CD14-positive monocyte (primary cell): ENCODE results near the gene AFG3L2. TPM values are rescaled to one million over a fixed set of nuclear protein-coding genes. Genes with fewer than 3 reads are reported as not detected.

Experiments used
- DNase-seq, 3 donors: peaks; one replicate each; pipeline ENCODE4 v3.0.0-alpha.2; 2011 to 2022
- H2AFZ ChIP-seq: 2 replicates; pipeline ENCODE4 v1.6.0; 2012; ENCODE audit warnings: mild to moderate bottlenecking, low read depth, low read length, inconsistent platforms; ENCODE audit not compliant: insufficient read depth, poor library complexity, severe bottlenecking
- H3K27ac ChIP-seq, 2 donors: 1 replicate in 1 of 2; 2 replicates in 1 of 2; pipeline ENCODE4 v1.5.1; 2012 to 2013; ENCODE audit warnings: low read length in 2 of 2, control low read depth in 1 of 2, inconsistent platforms in 1 of 2, low read depth in 1 of 2, mild to moderate bottlenecking in 1 of 2
- H3K27me3 ChIP-seq, 2 donors: one replicate each; pipeline versions ENCODE4 v1.6.0 to v1.6.1; 2011 to 2013; ENCODE audit warnings: low read length in 2 of 2; ENCODE audit not compliant: control insufficient read depth in 2 of 2, insufficient read depth in 2 of 2
- H3K36me3 ChIP-seq, 2 donors: replicated peaks in 1 of 2; 1 replicate in 1 of 2; 2 replicates in 1 of 2; pipeline versions ENCODE4 v1.5.1 to v1.6.1; 2012 to 2013; ENCODE audit warnings: low read length in 2 of 2, control low read depth in 1 of 2, inconsistent platforms in 1 of 2, mild to moderate bottlenecking in 1 of 2; ENCODE audit not compliant: insufficient read depth in 2 of 2, control insufficient read depth in 1 of 2
- H3K4me1 ChIP-seq, 2 donors: 1 replicate in 1 of 2; 2 replicates in 1 of 2; pipeline versions ENCODE4 v1.5.1 to v1.6.1; 2012 to 2013; ENCODE audit warnings: low read length in 2 of 2, control low read depth in 1 of 2, inconsistent platforms in 1 of 2, mild to moderate bottlenecking in 1 of 2, moderate library complexity in 1 of 2; ENCODE audit not compliant: insufficient read depth in 2 of 2, control insufficient read depth in 1 of 2
- H3K4me2 ChIP-seq: replicated peaks from 2 replicates; pipeline ENCODE3; 2012; ENCODE audit warnings: low read length, moderate library complexity, mild to moderate bottlenecking; ENCODE audit not compliant: poor library complexity, severe bottlenecking; ENCODE audit errors: extremely low read depth
- H3K4me3 ChIP-seq, 3 experiments: fragments of 200-600 bp in 1 of 3; sonication (generic) in 1 of 3; replicated peaks in 1 of 3; 1 replicate in 2 of 3; 2 replicates in 1 of 3; pipeline ENCODE4 v1.5.1; 2011 to 2013; ENCODE audit warnings: low read length in 3 of 3, mild to moderate bottlenecking in 3 of 3, control low read depth in 2 of 3, low read depth in 2 of 3, inconsistent platforms in 1 of 3, moderate library complexity in 1 of 3
- H3K79me2 ChIP-seq: 2 replicates; pipeline ENCODE4 v1.6.0; 2012; ENCODE audit warnings: mild to moderate bottlenecking, control low read depth, inconsistent platforms, low read length, moderate library complexity; ENCODE audit not compliant: insufficient read depth
- H3K9ac ChIP-seq: 2 replicates; pipeline ENCODE4 v1.6.0; 2017; ENCODE audit warnings: low read length, mild to moderate bottlenecking; ENCODE audit not compliant: insufficient read depth, poor library complexity, severe bottlenecking
- H3K9me3 ChIP-seq, 2 donors: replicated peaks in 1 of 2; 1 replicate in 1 of 2; 2 replicates in 1 of 2; pipeline versions ENCODE4 v1.5.1 to v1.6.1; 2012 to 2013; ENCODE audit warnings: low read length in 2 of 2, control low read depth in 1 of 2; ENCODE audit not compliant: control insufficient read depth in 1 of 2, insufficient read depth in 1 of 2
- H4K20me1 ChIP-seq: 2 replicates; pipeline ENCODE4 v1.6.0; 2012; ENCODE audit warnings: mild to moderate bottlenecking, low read length, control low read depth, moderate library complexity; ENCODE audit not compliant: insufficient read depth
- H3K27ac Mint-ChIP-seq, 7 donors: one replicate each; pipeline ENCODE4 v1.8.0; 2020; ENCODE audit warnings: mild to moderate bottlenecking in 7 of 7, mixed read lengths in 7 of 7, moderate library complexity in 6 of 7, inconsistent platforms in 2 of 7
- H3K27me3 Mint-ChIP-seq, 3 donors: one replicate each; pipeline ENCODE4 v1.8.0; 2021 to 2022; ENCODE audit warnings: low read depth in 3 of 3, mild to moderate bottlenecking in 3 of 3, mixed read lengths in 3 of 3, moderate library complexity in 3 of 3, inconsistent platforms in 1 of 3
- H3K36me3 Mint-ChIP-seq, 2 donors: one replicate each; pipeline ENCODE4 v1.8.0; 2020; ENCODE audit warnings: mixed read lengths in 2 of 2, inconsistent platforms in 1 of 2, mild to moderate bottlenecking in 1 of 2
- H3K4me1 Mint-ChIP-seq: one replicate; pipeline ENCODE4 v1.8.0; 2020; ENCODE audit warnings: mild to moderate bottlenecking, mixed read lengths
- H3K4me3 Mint-ChIP-seq, 2 donors: one replicate each; pipeline ENCODE4 v1.8.0; 2020; ENCODE audit warnings: mild to moderate bottlenecking in 2 of 2, mixed read lengths in 2 of 2, moderate library complexity in 1 of 2
- H3K9me3 Mint-ChIP-seq, 7 donors: one replicate each; pipeline ENCODE4 v1.8.0; 2020 to 2022; ENCODE audit warnings: mixed read lengths in 7 of 7, mild to moderate bottlenecking in 6 of 7, moderate library complexity in 6 of 7, inconsistent platforms in 2 of 7
- WGBS: methylation state at CpG from one replicate; pipeline ENCODE4 v1.1.5; 2013; ENCODE audit warnings: missing lambda C conversion rate; ENCODE audit not compliant: insufficient coverage; 5-methylcytosine and 5-hydroxymethylcytosine counted together
- intact Hi-C, 2 donors: fragments of 100-400 bp; cut with micrococcal nuclease; formaldehyde crosslinking; loops; one replicate each; pipeline versions ENCODE4 v1.15.0 to v1.15.1; 2023
- polyA plus RNA-seq, 3 donors: library from polyadenylated mRNA; depleted of rRNA in 1 of 3; unstranded in 2 of 3; stranded (reverse) in 1 of 3; fragments of 300-500 nt in 2 of 3; fragments of >200 nt in 1 of 3; fragmentation: Illumina TruSeq in 2 of 3; gene quantifications; 1 replicate in 2 of 3; 2 replicates in 1 of 3; pipeline ENCODE4 v1.2.3, GENCODE V29; 2012 to 2021
- TF ChIP-seq, protein P1 (sequence below): fragments of 200-600 bp; IDR thresholded peaks from one replicate; pipeline ENCODE4 v1.8.0; 2022; ENCODE audit warnings: antibody characterized with exemption, mild to moderate bottlenecking

AFG3L2 gene
- polyA plus RNA-seq, 3 donors = 13.9 to 15.5 (median 13.9) TPM

- H3K4me1 ChIP-seq = peaks cover 25 to 27% of the 10 kb centered on the region in 2 donors
- peaks cover 0 to 11% of the 10 kb centered on the region in 2 donors for H3K27me3 ChIP-seq
- Mint-ChIP-seq H3K9me3 (peaks cover 0 to 16% (median 10%) of the 10 kb centered on the region in 7 donors), H3K36me3 (peaks cover 19 to 37% of the 10 kb centered on the region in 2 donors), H3K27ac (peak overlapping the region in 4 of 7 donors; percentile 9 to 69 (median 14)), H3K4me3 (no peak overlapping the region), H3K27me3 (peaks cover 0 to 13% (median 11%) of the 10 kb centered on the region in 3 donors), H3K4me1 (peaks cover 24% of the 10 kb centered on the region)
- no peak overlapping the region for H3K9ac ChIP-seq
- no peak overlapping the region for H2AFZ ChIP-seq
- intact Hi-C loops = no loop called here
- peak overlapping the region in 1 of 2 donors; percentile 5 for H3K27ac ChIP-seq
- peaks cover 9% of the 10 kb centered on the region for H3K79me2 ChIP-seq
- no peaks in the 10 kb centered on the region for H4K20me1 ChIP-seq
- H3K4me3 ChIP-seq = no peak overlapping the region
- H3K4me2 ChIP-seq = no peak overlapping the region
- no peak for DNase-seq
- H3K9me3 ChIP-seq = peaks cover 8 to 9% of the 10 kb centered on the region in 2 donors
- TF ChIP-seq, protein P1, sequence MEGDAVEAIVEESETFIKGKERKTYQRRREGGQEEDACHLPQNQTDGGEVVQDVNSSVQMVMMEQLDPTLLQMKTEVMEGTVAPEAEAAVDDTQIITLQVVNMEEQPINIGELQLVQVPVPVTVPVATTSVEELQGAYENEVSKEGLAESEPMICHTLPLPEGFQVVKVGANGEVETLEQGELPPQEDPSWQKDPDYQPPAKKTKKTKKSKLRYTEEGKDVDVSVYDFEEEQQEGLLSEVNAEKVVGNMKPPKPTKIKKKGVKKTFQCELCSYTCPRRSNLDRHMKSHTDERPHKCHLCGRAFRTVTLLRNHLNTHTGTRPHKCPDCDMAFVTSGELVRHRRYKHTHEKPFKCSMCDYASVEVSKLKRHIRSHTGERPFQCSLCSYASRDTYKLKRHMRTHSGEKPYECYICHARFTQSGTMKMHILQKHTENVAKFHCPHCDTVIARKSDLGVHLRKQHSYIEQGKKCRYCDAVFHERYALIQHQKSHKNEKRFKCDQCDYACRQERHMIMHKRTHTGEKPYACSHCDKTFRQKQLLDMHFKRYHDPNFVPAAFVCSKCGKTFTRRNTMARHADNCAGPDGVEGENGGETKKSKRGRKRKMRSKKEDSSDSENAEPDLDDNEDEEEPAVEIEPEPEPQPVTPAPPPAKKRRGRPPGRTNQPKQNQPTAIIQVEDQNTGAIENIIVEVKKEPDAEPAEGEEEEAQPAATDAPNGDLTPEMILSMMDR = no peak
- WGBS = 100% methylated on average over 1 of the region's 5 CpGs
- H3K36me3 ChIP-seq = peaks cover 3 to 42% of the 10 kb centered on the region in 2 donors
Observed at GRCh38 chr18:12313530-12314245, 63.3 kb downstream of the AFG3L2 start.

- no peak overlapping the region for H3K4me3 Mint-ChIP-seq
- no peak overlapping the region for H3K4me2 ChIP-seq
- peaks cover 20 to 26% of the 10 kb centered on the region in 2 donors for H3K4me1 ChIP-seq
- peaks cover 19 to 37% of the 10 kb centered on the region in 2 donors for H3K36me3 Mint-ChIP-seq
- no peak overlapping the region for H3K27ac Mint-ChIP-seq
- H3K4me1 Mint-ChIP-seq = peaks cover 20% of the 10 kb centered on the region
- H3K79me2 ChIP-seq = peaks cover 9% of the 10 kb centered on the region
- intact Hi-C loops = no loop called here
- DNase-seq = no peak
- peaks cover 0 to 11% of the 10 kb centered on the region in 2 donors for H3K27me3 ChIP-seq
- H3K4me3 ChIP-seq = no peak overlapping the region
- no peaks in the 10 kb centered on the region for H4K20me1 ChIP-seq
- peaks cover 0 to 16% (median 10%) of the 10 kb centered on the region in 7 donors for H3K9me3 Mint-ChIP-seq
- H3K36me3 ChIP-seq = peaks cover 3 to 42% of the 10 kb centered on the region in 2 donors
- no peak overlapping the region for H3K9ac ChIP-seq
- TF ChIP-seq, protein P1 = no peak
- peaks cover 8 to 9% of the 10 kb centered on the region in 2 donors for H3K9me3 ChIP-seq
- peaks cover 0 to 15% (median 11%) of the 10 kb centered on the region in 3 donors for H3K27me3 Mint-ChIP-seq
- no peak overlapping the region for H3K27ac ChIP-seq
- H2AFZ ChIP-seq = no peak overlapping the region
Observed at GRCh38 chr18:12312976-12313375, 64.1 kb downstream of the AFG3L2 start.
